K562 (cell line): ENCODE results near the gene CENPU. TPM values are rescaled to one million over a fixed set of nuclear protein-coding genes. Genes with fewer than 3 reads are reported as not detected.

ENCODE experiments used
- ARID1B ChIP-seq: fragments of 450-650 bp; IDR thresholded peaks from 2 replicates; pipeline ENCODE4 v1.6.1; 2016; ENCODE audit warnings: antibody characterized with exemption, mild to moderate bottlenecking, inconsistent platforms
- BCOR ChIP-seq: fragments of 450-650 bp; IDR thresholded peaks from 2 replicates; pipeline ENCODE4 v1.6.1; 2016
- CAMTA2 ChIP-seq: fragments of 250-450 bp; sonication (Bioruptor Pico); conservative IDR thresholded peaks from 2 replicates; pipeline ENCODE4 v1.5.1; 2022
- CEBPB ChIP-seq: fragments of 450-650 bp; IDR thresholded peaks from 2 replicates; pipeline ENCODE4 v1.6.1; 2016; ENCODE audit warnings: missing genetic modification characterization, missing compliant biosample characterization
- CREB1 ChIP-seq, 2 experiments: sonication (generic) in 1 of 2; formaldehyde crosslinking in 1 of 2; IDR thresholded peaks; 2 replicates each; pipeline versions ENCODE4 v1.6.1 to v1.8.0; 2012 to 2022; ENCODE audit warnings: inconsistent platforms in 1 of 2, mild to moderate bottlenecking in 1 of 2, missing genetic modification reagents in 1 of 2, moderate library complexity in 1 of 2
- ELF4 ChIP-seq: fragments of 450-650 bp; formaldehyde crosslinking; IDR thresholded peaks from 2 replicates; pipeline ENCODE4 v1.4.0; 2022; ENCODE audit warnings: missing genetic modification characterization
- ETS2 ChIP-seq: IDR thresholded peaks from 2 replicates; pipeline ENCODE4 v1.6.1; 2016; ENCODE audit warnings: borderline replicate concordance, missing genetic modification characterization, mild to moderate bottlenecking, moderate library complexity, missing compliant biosample characterization; ENCODE audit not compliant: poor library complexity, severe bottlenecking
- FOS ChIP-seq: IDR thresholded peaks from 3 replicates; pipeline ENCODE4 v1.6.1; 2011; ENCODE audit not compliant: insufficient read length; ENCODE audit errors: extremely low read depth
- HDAC8 ChIP-seq: fragments of 450-650 bp; IDR thresholded peaks from 2 replicates; pipeline ENCODE4 v1.6.1; 2016; ENCODE audit warnings: mild to moderate bottlenecking, missing genetic modification characterization, moderate library complexity, missing compliant biosample characterization
- MCM3 ChIP-seq: fragments of 450-650 bp; IDR thresholded peaks from 2 replicates; pipeline ENCODE4 v1.6.1; 2016
- MTA3 ChIP-seq: fragments of 450-650 bp; formaldehyde crosslinking; IDR thresholded peaks from 2 replicates; pipeline ENCODE4 v1.6.1; 2017; ENCODE audit warnings: mild to moderate bottlenecking, borderline replicate concordance
- MYBL2 ChIP-seq, 2 experiments: fragments of 450-650 bp in 1 of 2; sonication (generic) in 1 of 2; formaldehyde crosslinking in 1 of 2; IDR thresholded peaks; 2 replicates each; pipeline versions ENCODE4 v1.6.1 to v1.8.1; 2017 to 2022; ENCODE audit warnings: borderline replicate concordance in 1 of 2, inconsistent platforms in 1 of 2, low read depth in 1 of 2, mild to moderate bottlenecking in 1 of 2, missing genetic modification reagents in 1 of 2, moderate library complexity in 1 of 2
- NR2C1 ChIP-seq, 2 experiments: fragments of 450-650 bp; IDR thresholded peaks; 2 replicates each; pipeline ENCODE4 v1.6.1; 2017; ENCODE audit warnings: mild to moderate bottlenecking in 2 of 2, antibody characterized with exemption in 1 of 2, inconsistent platforms in 1 of 2, missing compliant biosample characterization in 1 of 2, missing genetic modification characterization in 1 of 2
- NR2F6 ChIP-seq: fragments of 450-650 bp; formaldehyde crosslinking; IDR thresholded peaks from 2 replicates; pipeline ENCODE4 v1.4.0; 2020; ENCODE audit warnings: mild to moderate bottlenecking
- NR4A1 ChIP-seq, 2 experiments: fragments of 250-450 bp in 1 of 2; fragments of 450-650 bp in 1 of 2; sonication (Bioruptor Pico) in 1 of 2; IDR thresholded peaks; 2 replicates each; pipeline versions ENCODE4 v1.4.0 to v1.6.1; 2016 to 2020; ENCODE audit warnings: mild to moderate bottlenecking in 2 of 2, missing compliant biosample characterization in 1 of 2, missing genetic modification characterization in 1 of 2, moderate library complexity in 1 of 2
- PURB ChIP-seq: sonication (generic); formaldehyde crosslinking; IDR thresholded peaks from 2 replicates; pipeline ENCODE4 v1.9.0; 2021; ENCODE audit warnings: low read depth, mild to moderate bottlenecking, missing genetic modification reagents
- PYGO2 ChIP-seq: fragments of 450-650 bp; IDR thresholded peaks from 2 replicates; pipeline ENCODE4 v1.6.1; 2016; ENCODE audit warnings: mild to moderate bottlenecking, missing genetic modification characterization, moderate library complexity, missing compliant biosample characterization
- RBM34 ChIP-seq: fragments of 200-400 bp; formaldehyde crosslinking; IDR thresholded peaks from 2 replicates; pipeline ENCODE4 v1.6.1; 2018; ENCODE audit warnings: low read length, borderline replicate concordance; ENCODE audit not compliant: insufficient read depth
- SNRNP70 ChIP-seq: fragments of 200-400 bp; formaldehyde crosslinking; optimal IDR thresholded peaks from 2 replicates; pipeline ENCODE3; 2017; ENCODE audit warnings: low read depth, low read length
- TFAM ChIP-seq: fragments of 250-450 bp; sonication (Bioruptor Pico); conservative IDR thresholded peaks from 2 replicates; pipeline ENCODE4 v1.5.0; 2021; ENCODE audit warnings: mild to moderate bottlenecking, moderate library complexity
- ZBTB33 ChIP-seq: sonication (generic); formaldehyde crosslinking; IDR thresholded peaks from 2 replicates; pipeline ENCODE4 v1.8.1; 2023; ENCODE audit warnings: mild to moderate bottlenecking, missing genetic modification reagents
- ZBTB34 ChIP-seq: fragments of 250-450 bp; sonication (Bioruptor Pico); IDR thresholded peaks from 2 replicates; pipeline ENCODE4 v1.8.0; 2021; ENCODE audit warnings: mild to moderate bottlenecking, moderate library complexity
- ZBTB8A ChIP-seq: fragments of 450-650 bp; IDR thresholded peaks from 2 replicates; pipeline ENCODE4 v1.6.1; 2018; ENCODE audit warnings: mild to moderate bottlenecking, moderate library complexity; ENCODE audit not compliant: partially characterized antibody
- ZNF24 ChIP-seq: fragments of 450-650 bp; IDR thresholded peaks from 2 replicates; pipeline ENCODE4 v1.6.1; 2016
- ZNF57 ChIP-seq: fragments of 450-650 bp; formaldehyde crosslinking; IDR thresholded peaks from 2 replicates; pipeline ENCODE4 v1.4.0; 2020; ENCODE audit warnings: mild to moderate bottlenecking, moderate library complexity
- ZNF644 ChIP-seq: fragments of 200-800 bp; sonication (Bioruptor generic); IDR thresholded peaks from 2 replicates; pipeline ENCODE4 v1.6.1; 2016; ENCODE audit warnings: low read depth, missing genetic modification characterization, missing compliant biosample characterization
- ZNF780A ChIP-seq: fragments of 250-450 bp; sonication (Bioruptor Pico); IDR thresholded peaks from 2 replicates; pipeline ENCODE4 v1.5.0; 2021; ENCODE audit warnings: mild to moderate bottlenecking
- polyA plus RNA-seq, 8 experiments: library from polyadenylated mRNA; depleted of rRNA in 4 of 8; stranded (reverse) in 5 of 8; unstranded in 3 of 8; fragments of >200 nt; fragmentation: Nextera tagmentation in 2 of 8; fragmentation: Illumina TruSeq in 1 of 8; extraction: Ambion mirVana in 2 of 8; extraction: Trizol in 1 of 8; gene quantifications; 2 replicates each; pipeline versions ENCODE4 v1.2.1 to v1.2.3, GENCODE V29; 2011 to 2014; ENCODE audit warnings: inconsistent platforms in 1 of 8, missing spikeins in 1 of 8
- total RNA-seq, 7 experiments: library from RNA; depleted of rRNA in 6 of 7; stranded (reverse); fragments of >200 nt in 6 of 7; fragmentation: Illumina TruSeq in 2 of 7; extraction: Trizol in 2 of 7; gene quantifications; 2 replicates each; pipeline versions ENCODE4 v1.2.1 to v1.2.3, GENCODE V29; 2011 to 2021; ENCODE audit warnings: low replicate concordance in 1 of 7

The CENPU gene
- total and polyA plus RNA-seq, 9 of the 15 experiments (the other 6 are each of a cell fraction or from before 2014, with no cell fraction given), result 39.4 to 98.7 (median 84.3) TPM

GRCh38 chr4:184684491-184685189 is 49.3 kb downstream of the CENPU start (continued):
- TF ChIP-seq MYBL2 (IDR thresholded peaks at IDR 0.05; ENCODE audit: low read depth), result no peak; the same call in 1 of the 2 replicates
- TF ChIP-seq MYBL2 (CRISPR knock-in tag; IDR thresholded peaks at IDR 0.05; ENCODE audit: borderline replicate concordance), result no peak
- TF ChIP-seq FOS, result no peak
- TF ChIP-seq PURB, result no peak
- no peak for TF ChIP-seq ZNF780A
- no peak for TF ChIP-seq NR2F6
- TF ChIP-seq ETS2 (tag), result no peak
- TF ChIP-seq RBM34, result no peak
- peak; percentile 91 for TF ChIP-seq BCOR
- no peak for TF ChIP-seq CAMTA2
- TF ChIP-seq ZNF57 (CRISPR knock-in tag), result no peak
- TF ChIP-seq ZBTB33 (CRISPR knock-in tag), result peak; percentile 52; the same call in 1 of the 2 replicates
- TF ChIP-seq MCM3, result no peak
- TF ChIP-seq ARID1B, result peak; percentile 100
- TF ChIP-seq ZBTB8A, result no peak
- TF ChIP-seq ELF4 (CRISPR knock-in tag), result peak; percentile 88
- TF ChIP-seq CEBPB (tag), result peak; percentile 59; the same call in 1 of the 2 replicates
- no peak for TF ChIP-seq ZBTB34
- no peak for TF ChIP-seq TFAM (CRISPR knock-in tag)
- no peak for TF ChIP-seq NR2C1 (IDR thresholded peaks at IDR 0.05)
- TF ChIP-seq NR2C1 (tag; IDR thresholded peaks at IDR 0.05), result peak; percentile 43; the same call in 1 of the 2 replicates
- TF ChIP-seq NR4A1 (CRISPR knock-in tag; IDR thresholded peaks at IDR 0.05), result no peak
- TF ChIP-seq NR4A1 (tag; IDR thresholded peaks at IDR 0.05), result peak; percentile 76
- TF ChIP-seq HDAC8 (tag), result no peak
- peak; percentile 93 for TF ChIP-seq MTA3
- TF ChIP-seq ZNF24, result no peak
- TF ChIP-seq SNRNP70, result no peak
- TF ChIP-seq PYGO2 (tag), result peak; percentile 86
- peak; percentile 91 for TF ChIP-seq ZNF644 (tag)
- TF ChIP-seq CREB1 (IDR thresholded peaks at IDR 0.05), result peak; percentile 66; the same call in 1 of the 2 replicates
- TF ChIP-seq CREB1 (CRISPR knock-in tag; IDR thresholded peaks at IDR 0.05), result no peak
